GM23338 (cell line): ENCODE data around the gene MOCOS. TPM values are rescaled to one million over a fixed set of nuclear protein-coding genes. Genes with fewer than 3 reads are reported as not detected.

Experiments
- ATAC-seq: fragments of 200-7000 bp; cut with Tn5 transposase; 3 replicates; pipeline ENCODE4 v1.9.1; 2020
- DNase-seq: peaks from one replicate; pipeline ENCODE4 v3.0.0-alpha.2; 2015; ENCODE audit warnings: low spot score
- H2AFZ ChIP-seq: fragments of 200-600 bp; sonication (generic); 2 replicates; pipeline ENCODE4 v1.8.0; 2016; ENCODE audit warnings: antibody characterized with exemption, mild to moderate bottlenecking, moderate library complexity
- H3F3A ChIP-seq: fragments of 200-600 bp; sonication (generic); replicated peaks from 2 replicates; pipeline ENCODE4 v1.8.0; 2017; ENCODE audit warnings: antibody characterized with exemption, mixed run types, low read depth
- H3K27ac ChIP-seq: fragments of 200-600 bp; sonication (generic); 2 replicates; pipeline ENCODE4 v1.6.1; 2016; ENCODE audit warnings: low read depth
- H3K27me3 ChIP-seq: fragments of 200-600 bp; sonication (generic); 2 replicates; pipeline ENCODE4 v1.8.0; 2016; ENCODE audit warnings: mild to moderate bottlenecking, mixed run types, moderate library complexity; ENCODE audit not compliant: insufficient read depth
- H3K36me3 ChIP-seq: fragments of 200-600 bp; sonication (generic); 2 replicates; pipeline ENCODE4 v1.8.0; 2016; ENCODE audit warnings: mild to moderate bottlenecking; ENCODE audit not compliant: insufficient read depth
- H3K4me1 ChIP-seq: fragments of 200-600 bp; sonication (generic); 2 replicates; pipeline ENCODE4 v1.8.0; 2016; ENCODE audit warnings: mild to moderate bottlenecking, moderate library complexity; ENCODE audit not compliant: insufficient read depth
- H3K4me2 ChIP-seq: fragments of 200-600 bp; sonication (generic); 2 replicates; pipeline ENCODE4 v1.7.1; 2017; ENCODE audit warnings: mixed run types
- H3K4me3 ChIP-seq: fragments of 200-600 bp; sonication (generic); 2 replicates; pipeline ENCODE4 v1.6.1; 2016; ENCODE audit warnings: mixed run types
- H3K79me2 ChIP-seq: fragments of 200-600 bp; sonication (generic); replicated peaks from 2 replicates; pipeline ENCODE4 v1.8.0; 2017; ENCODE audit warnings: mild to moderate bottlenecking; ENCODE audit not compliant: insufficient read depth
- H3K9me2 ChIP-seq: fragments of 200-600 bp; sonication (generic); 2 replicates; pipeline ENCODE4 v1.8.0; 2017; ENCODE audit not compliant: insufficient read depth
- H4K20me1 ChIP-seq: fragments of 200-600 bp; sonication (generic); replicated peaks from 2 replicates; pipeline ENCODE4 v1.8.0; 2017; ENCODE audit warnings: mild to moderate bottlenecking; ENCODE audit not compliant: insufficient read depth
- H3K27ac Mint-ChIP-seq: 2 replicates; pipeline ENCODE4 v1.8.0; 2020; ENCODE audit warnings: inconsistent platforms, mild to moderate bottlenecking, moderate library complexity, mixed read lengths
- H3K27me3 Mint-ChIP-seq: 3 replicates; pipeline ENCODE4 v1.8.0; 2022; ENCODE audit warnings: low read depth, mild to moderate bottlenecking, moderate library complexity, mixed read lengths, inconsistent platforms; ENCODE audit not compliant: insufficient read depth, poor library complexity
- H3K36me3 Mint-ChIP-seq: 3 replicates; pipeline ENCODE4 v1.8.0; 2021; ENCODE audit warnings: low read depth, mild to moderate bottlenecking, inconsistent platforms, moderate library complexity, mixed read lengths
- H3K4me1 Mint-ChIP-seq: 3 replicates; pipeline ENCODE4 v1.8.0; 2020; ENCODE audit warnings: mild to moderate bottlenecking, inconsistent platforms, mixed read lengths
- H3K4me3 Mint-ChIP-seq: 3 replicates; pipeline ENCODE4 v1.8.0; 2021; ENCODE audit warnings: moderate library complexity, mild to moderate bottlenecking, inconsistent platforms, mixed read lengths
- H3K9me3 Mint-ChIP-seq: 3 replicates; pipeline ENCODE4 v1.8.0; 2020; ENCODE audit warnings: moderate library complexity, mild to moderate bottlenecking, inconsistent platforms, mixed read lengths
- CREB1 ChIP-seq: fragments of 250-450 bp; sonication (Bioruptor Pico); IDR thresholded peaks from 2 replicates; pipeline ENCODE4 v1.5.0; 2020; ENCODE audit warnings: low read depth, mild to moderate bottlenecking, moderate library complexity
- EZH2phosphoT487 ChIP-seq: fragments of 200-600 bp; sonication (generic); IDR thresholded peaks from one replicate; pipeline ENCODE4 v1.8.1; 2018; ENCODE audit warnings: antibody characterized with exemption; ENCODE audit not compliant: unreplicated experiment
- NANOG ChIP-seq: IDR thresholded peaks from 2 replicates; pipeline ENCODE4 v1.6.1; 2016; ENCODE audit warnings: antibody characterized with exemption, borderline replicate concordance
- POLR2AphosphoS5 ChIP-seq: IDR thresholded peaks from 2 replicates; pipeline ENCODE4 v1.6.1; 2016; ENCODE audit warnings: antibody characterized with exemption, low read depth
- STAT1 ChIP-seq: IDR thresholded peaks from one replicate; pipeline ENCODE4 v1.6.1; 2016; ENCODE audit warnings: antibody characterized with exemption; ENCODE audit not compliant: unreplicated experiment
- ZNF114 ChIP-seq: fragments of 250-450 bp; sonication (Bioruptor Pico); IDR thresholded peaks from 2 replicates; pipeline ENCODE4 v1.5.0; 2020; ENCODE audit warnings: mild to moderate bottlenecking, moderate library complexity
- ZNF331 ChIP-seq: fragments of 250-450 bp; sonication (Bioruptor Pico); IDR thresholded peaks from 2 replicates; pipeline ENCODE4 v1.5.0; 2020; ENCODE audit warnings: low read depth, mild to moderate bottlenecking, moderate library complexity
- polyA plus RNA-seq: library from polyadenylated mRNA; unstranded; fragments of >200 nt; fragmentation: Nextera tagmentation; extraction: Ambion mirVana; gene quantifications from 2 replicates; pipeline ENCODE4 v1.2.1, GENCODE V29; 2016
- total RNA-seq: library from RNA; depleted of rRNA; stranded (reverse); fragments of >200 nt; shearing (Covaris generic); gene quantifications from 2 replicates; pipeline ENCODE4 v1.2.3, GENCODE V29; 2014
- TF ChIP-seq, protein P1 (sequence below): IDR thresholded peaks from one replicate; pipeline ENCODE4 v1.6.1; 2018; ENCODE audit warnings: antibody characterized with exemption; ENCODE audit not compliant: unreplicated experiment
- TF ChIP-seq, protein P2 (sequence below): fragments of 250-450 bp; sonication (Bioruptor Pico); IDR thresholded peaks from 2 replicates; pipeline ENCODE4 v1.5.0; 2020; ENCODE audit warnings: mild to moderate bottlenecking, moderate library complexity
- TF ChIP-seq, protein P3 (sequence below): IDR thresholded peaks from 2 replicates; pipeline ENCODE4 v1.6.1; 2016; ENCODE audit warnings: antibody characterized with exemption

MOCOS gene
- total and polyA plus RNA-seq, 2 experiments from 2014 or later: 3.9 to 7.2 TPM

DNA sequence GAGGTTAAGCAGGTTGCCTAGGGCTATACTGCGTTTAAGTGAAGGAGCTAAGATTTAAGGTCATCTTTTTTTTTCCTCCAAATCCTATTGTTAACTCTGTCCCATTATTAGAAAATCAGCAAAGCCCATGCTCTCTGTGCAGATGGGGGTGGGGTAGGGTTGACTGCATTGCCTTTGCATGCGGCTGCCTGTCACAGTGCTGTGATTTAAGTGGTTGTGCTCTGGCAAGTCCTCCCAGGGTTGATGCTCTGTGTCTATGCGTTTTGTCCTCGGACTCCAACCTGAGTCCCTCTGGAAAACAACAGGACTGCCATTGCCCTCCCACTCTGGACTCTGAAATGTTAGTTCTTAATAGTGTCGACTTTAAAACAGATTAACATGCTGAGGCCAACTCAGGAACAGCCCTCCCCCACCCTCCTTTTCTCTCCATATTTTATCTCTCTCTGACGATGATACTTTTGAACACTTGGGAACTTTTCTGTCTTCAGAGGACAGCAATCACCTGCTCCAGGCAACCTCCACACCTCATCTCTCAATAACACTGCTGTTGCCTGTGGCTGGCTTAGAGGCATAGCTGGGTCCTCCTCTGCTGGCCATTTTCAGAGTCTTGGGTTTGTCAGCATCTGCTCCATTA lies 116.0 kb downstream of the MOCOS start (continued):
- TF ChIP-seq, protein P1, sequence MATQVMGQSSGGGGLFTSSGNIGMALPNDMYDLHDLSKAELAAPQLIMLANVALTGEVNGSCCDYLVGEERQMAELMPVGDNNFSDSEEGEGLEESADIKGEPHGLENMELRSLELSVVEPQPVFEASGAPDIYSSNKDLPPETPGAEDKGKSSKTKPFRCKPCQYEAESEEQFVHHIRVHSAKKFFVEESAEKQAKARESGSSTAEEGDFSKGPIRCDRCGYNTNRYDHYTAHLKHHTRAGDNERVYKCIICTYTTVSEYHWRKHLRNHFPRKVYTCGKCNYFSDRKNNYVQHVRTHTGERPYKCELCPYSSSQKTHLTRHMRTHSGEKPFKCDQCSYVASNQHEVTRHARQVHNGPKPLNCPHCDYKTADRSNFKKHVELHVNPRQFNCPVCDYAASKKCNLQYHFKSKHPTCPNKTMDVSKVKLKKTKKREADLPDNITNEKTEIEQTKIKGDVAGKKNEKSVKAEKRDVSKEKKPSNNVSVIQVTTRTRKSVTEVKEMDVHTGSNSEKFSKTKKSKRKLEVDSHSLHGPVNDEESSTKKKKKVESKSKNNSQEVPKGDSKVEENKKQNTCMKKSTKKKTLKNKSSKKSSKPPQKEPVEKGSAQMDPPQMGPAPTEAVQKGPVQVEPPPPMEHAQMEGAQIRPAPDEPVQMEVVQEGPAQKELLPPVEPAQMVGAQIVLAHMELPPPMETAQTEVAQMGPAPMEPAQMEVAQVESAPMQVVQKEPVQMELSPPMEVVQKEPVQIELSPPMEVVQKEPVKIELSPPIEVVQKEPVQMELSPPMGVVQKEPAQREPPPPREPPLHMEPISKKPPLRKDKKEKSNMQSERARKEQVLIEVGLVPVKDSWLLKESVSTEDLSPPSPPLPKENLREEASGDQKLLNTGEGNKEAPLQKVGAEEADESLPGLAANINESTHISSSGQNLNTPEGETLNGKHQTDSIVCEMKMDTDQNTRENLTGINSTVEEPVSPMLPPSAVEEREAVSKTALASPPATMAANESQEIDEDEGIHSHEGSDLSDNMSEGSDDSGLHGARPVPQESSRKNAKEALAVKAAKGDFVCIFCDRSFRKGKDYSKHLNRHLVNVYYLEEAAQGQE: no peak
- no peak for TF ChIP-seq CREB1 (CRISPR knock-in tag)

DNA sequence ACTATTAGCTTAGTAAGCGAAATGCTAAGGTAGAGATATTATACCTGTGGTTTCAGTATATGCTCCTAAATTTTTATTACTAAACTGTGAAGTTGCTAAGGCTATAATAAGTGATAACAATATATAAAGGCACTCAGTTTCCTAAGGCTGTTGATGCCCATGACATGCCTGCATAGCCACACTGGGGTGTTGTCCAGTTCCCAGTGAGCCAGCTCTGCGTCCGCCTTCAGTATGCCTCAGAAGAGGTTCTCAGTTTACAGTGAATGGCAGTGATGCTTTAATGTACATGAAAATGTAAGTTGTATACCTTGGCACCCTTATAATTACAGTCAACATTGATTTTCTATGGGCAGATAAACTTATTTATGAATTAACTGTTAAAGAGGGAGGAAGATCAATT lies 117.4 kb downstream of the MOCOS start:
- H3K27me3 Mint-ChIP-seq: no peaks in the 10 kb centered on the region
- ATAC-seq (no peak), DNase-seq (no peak)
- H4K20me1 ChIP-seq: peaks cover 5% of the 10 kb centered on the region
- H3K4me1 ChIP-seq: peaks cover 7% of the 10 kb centered on the region; the same call in 1 of the 2 replicates
- no peak overlapping the region for H3K4me3 Mint-ChIP-seq
- H3K9me3 Mint-ChIP-seq: no peaks in the 10 kb centered on the region
- H3K4me3 ChIP-seq: no peak overlapping the region
- no peaks in the 10 kb centered on the region for H3K36me3 ChIP-seq
- H3K27me3 ChIP-seq: peaks cover 8% of the 10 kb centered on the region
- H3K79me2 ChIP-seq: 0 out of 2 replicates have a peak, but pooled peaks cover 2% of the 10 kb centered on the region
- no peaks in the 10 kb centered on the region for H3K9me2 ChIP-seq
- H3K27ac ChIP-seq: no peak overlapping the region
- no peak overlapping the region for H3K4me2 ChIP-seq
- H2AFZ ChIP-seq: no peak overlapping the region
- H3K27ac Mint-ChIP-seq: no peak overlapping the region
- no peaks in the 10 kb centered on the region for H3F3A ChIP-seq
- no peaks in the 10 kb centered on the region for H3K36me3 Mint-ChIP-seq
- H3K4me1 Mint-ChIP-seq: peaks cover 26% of the 10 kb centered on the region
- TF ChIP-seq CREB1 (CRISPR knock-in tag) (no peak), ZNF114 (CRISPR knock-in tag) (no peak), POLR2AphosphoS5 (no peak), ZNF331 (CRISPR knock-in tag) (no peak), NANOG (no peak), STAT1 (no peak), EZH2phosphoT487 (no peak)
- TF ChIP-seq, protein P2, sequence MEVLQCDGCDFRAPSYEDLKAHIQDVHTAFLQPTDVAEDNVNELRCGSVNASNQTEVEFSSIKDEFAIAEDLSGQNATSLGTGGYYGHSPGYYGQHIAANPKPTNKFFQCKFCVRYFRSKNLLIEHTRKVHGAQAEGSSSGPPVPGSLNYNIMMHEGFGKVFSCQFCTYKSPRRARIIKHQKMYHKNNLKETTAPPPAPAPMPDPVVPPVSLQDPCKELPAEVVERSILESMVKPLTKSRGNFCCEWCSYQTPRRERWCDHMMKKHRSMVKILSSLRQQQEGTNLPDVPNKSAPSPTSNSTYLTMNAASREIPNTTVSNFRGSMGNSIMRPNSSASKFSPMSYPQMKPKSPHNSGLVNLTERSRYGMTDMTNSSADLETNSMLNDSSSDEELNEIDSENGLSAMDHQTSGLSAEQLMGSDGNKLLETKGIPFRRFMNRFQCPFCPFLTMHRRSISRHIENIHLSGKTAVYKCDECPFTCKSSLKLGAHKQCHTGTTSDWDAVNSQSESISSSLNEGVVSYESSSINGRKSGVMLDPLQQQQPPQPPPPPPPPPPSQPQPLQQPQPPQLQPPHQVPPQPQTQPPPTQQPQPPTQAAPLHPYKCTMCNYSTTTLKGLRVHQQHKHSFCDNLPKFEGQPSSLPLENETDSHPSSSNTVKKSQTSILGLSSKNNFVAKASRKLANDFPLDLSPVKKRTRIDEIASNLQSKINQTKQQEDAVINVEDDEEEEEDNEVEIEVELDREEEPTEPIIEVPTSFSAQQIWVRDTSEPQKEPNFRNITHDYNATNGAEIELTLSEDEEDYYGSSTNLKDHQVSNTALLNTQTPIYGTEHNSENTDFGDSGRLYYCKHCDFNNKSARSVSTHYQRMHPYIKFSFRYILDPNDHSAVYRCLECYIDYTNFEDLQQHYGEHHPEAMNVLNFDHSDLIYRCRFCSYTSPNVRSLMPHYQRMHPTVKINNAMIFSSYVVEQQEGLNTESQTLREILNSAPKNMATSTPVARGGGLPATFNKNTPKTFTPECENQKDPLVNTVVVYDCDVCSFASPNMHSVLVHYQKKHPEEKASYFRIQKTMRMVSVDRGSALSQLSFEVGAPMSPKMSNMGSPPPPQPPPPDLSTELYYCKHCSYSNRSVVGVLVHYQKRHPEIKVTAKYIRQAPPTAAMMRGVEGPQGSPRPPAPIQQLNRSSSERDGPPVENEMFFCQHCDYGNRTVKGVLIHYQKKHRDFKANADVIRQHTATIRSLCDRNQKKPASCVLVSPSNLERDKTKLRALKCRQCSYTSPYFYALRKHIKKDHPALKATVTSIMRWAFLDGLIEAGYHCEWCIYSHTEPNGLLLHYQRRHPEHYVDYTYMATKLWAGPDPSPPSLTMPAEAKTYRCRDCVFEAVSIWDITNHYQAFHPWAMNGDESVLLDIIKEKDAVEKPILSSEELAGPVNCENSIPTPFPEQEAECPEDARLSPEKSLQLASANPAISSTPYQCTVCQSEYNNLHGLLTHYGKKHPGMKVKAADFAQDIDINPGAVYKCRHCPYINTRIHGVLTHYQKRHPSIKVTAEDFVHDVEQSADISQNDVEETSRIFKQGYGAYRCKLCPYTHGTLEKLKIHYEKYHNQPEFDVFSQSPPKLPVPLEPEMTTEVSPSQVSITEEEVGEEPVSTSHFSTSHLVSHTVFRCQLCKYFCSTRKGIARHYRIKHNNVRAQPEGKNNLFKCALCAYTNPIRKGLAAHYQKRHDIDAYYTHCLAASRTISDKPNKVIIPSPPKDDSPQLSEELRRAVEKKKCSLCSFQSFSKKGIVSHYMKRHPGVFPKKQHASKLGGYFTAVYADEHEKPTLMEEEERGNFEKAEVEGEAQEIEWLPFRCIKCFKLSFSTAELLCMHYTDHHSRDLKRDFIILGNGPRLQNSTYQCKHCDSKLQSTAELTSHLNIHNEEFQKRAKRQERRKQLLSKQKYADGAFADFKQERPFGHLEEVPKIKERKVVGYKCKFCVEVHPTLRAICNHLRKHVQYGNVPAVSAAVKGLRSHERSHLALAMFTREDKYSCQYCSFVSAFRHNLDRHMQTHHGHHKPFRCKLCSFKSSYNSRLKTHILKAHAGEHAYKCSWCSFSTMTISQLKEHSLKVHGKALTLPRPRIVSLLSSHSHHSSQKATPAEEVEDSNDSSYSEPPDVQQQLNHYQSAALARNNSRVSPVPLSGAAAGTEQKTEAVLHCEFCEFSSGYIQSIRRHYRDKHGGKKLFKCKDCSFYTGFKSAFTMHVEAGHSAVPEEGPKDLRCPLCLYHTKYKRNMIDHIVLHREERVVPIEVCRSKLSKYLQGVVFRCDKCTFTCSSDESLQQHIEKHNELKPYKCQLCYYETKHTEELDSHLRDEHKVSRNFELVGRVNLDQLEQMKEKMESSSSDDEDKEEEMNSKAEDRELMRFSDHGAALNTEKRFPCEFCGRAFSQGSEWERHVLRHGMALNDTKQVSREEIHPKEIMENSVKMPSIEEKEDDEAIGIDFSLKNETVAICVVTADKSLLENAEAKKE: no peak
- TF ChIP-seq, protein P1: no peak
- TF ChIP-seq, protein P3, sequence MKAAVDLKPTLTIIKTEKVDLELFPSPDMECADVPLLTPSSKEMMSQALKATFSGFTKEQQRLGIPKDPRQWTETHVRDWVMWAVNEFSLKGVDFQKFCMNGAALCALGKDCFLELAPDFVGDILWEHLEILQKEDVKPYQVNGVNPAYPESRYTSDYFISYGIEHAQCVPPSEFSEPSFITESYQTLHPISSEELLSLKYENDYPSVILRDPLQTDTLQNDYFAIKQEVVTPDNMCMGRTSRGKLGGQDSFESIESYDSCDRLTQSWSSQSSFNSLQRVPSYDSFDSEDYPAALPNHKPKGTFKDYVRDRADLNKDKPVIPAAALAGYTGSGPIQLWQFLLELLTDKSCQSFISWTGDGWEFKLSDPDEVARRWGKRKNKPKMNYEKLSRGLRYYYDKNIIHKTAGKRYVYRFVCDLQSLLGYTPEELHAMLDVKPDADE: no peak
